OCI-M2 (cell line): ENCODE data around the gene SLC35A3.
"Not testable (repeated sequence)": the region's sequence is repeated elsewhere in the genome, so short reads cannot be mapped to it uniquely, and the experiment has no call there.

ENCODE experiments used
- DNase-seq: peaks from one replicate; lab custom pipeline; 2025; ENCODE audit not compliant: unreplicated experiment; lab: John Stamatoyannopoulos, UW

Gene SLC35A3

DNA sequence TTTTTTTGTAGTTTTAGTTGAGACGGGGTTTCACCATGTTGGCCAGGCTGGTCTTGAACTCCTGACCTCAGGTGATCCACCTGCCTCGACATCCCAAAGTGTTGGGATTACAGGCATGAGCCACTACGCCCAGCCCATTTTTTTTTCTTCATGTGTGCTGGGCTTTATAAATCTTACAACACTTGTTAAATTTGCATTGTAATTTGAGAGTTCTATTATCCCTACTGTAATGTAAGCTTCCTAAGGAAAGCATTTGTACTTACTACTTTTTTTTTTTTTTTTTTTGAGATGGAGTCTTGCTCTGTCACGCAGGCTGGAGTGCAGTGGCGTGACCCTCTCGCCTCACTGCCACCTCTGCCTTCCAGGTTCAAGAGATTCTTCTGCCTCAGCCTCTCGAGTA is 2.3 kb downstream of the SLC35A3 start:
- not testable (repeated sequence) for DNase-seq

GRCh38 chr1:99975529-99975928 is 5.7 kb downstream of the SLC35A3 start:
- no peak for DNase-seq

DNA sequence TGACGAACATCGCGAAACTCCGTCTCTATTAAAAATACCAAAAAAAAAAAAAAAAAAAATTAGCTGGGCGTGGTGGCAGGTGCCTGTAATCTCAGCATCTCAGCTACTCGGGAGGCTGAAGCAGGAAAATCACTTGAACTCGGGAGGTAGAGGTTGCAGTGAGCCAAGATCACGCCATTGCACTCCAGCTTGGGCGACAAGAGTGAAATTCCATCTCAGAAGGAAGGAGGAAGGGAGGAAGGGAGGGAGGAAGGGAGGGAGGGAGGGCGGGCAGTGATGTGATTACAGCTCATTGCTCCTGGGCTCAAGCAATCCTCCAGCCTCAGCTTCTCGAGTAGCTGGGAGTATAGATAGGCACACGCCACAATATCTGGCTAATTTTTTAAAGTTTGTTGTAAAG is 7.5 kb downstream of the SLC35A3 start:
- DNase-seq = not testable (repeated sequence)

DNA sequence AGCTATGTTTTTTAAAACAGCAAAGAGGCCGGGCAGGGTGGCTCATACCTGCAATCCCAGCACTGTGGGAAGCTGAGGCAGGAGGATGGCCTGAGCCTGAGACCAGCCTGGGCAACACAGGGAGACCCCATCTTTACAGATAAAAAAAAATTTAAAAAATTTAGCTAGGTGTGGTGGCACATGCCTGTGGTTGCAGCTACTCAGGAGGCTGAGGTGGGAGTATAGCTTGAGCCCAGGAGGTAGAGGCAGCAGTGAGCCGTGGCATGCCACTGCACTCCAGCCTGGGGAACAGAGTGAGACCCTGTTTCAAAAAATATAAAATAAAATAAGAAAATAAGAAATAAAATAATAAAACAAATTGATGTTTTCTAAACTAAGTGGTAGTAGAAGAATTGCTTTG is 8.4 kb downstream of the SLC35A3 start:
- no peak for DNase-seq

DNA sequence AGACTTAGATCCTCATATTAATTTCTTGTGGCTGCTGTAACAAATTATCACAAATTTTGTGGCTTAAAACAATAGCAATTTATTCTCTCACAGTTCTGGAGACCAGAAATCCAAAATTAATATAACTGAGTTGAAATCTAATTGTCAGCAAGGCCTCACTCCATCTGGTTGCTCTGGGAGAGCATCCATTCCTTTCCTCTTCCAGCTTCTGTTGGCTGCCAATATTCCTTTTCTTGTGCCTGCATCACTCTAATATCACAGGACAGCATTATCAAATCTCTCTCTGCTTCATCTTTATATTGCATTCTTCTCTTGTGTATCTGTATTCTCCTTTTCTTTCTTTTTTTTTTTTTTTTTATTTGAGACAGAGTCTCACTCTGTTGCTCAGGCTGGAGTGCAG is 9.3 kb downstream of the SLC35A3 start:
- no peak for DNase-seq

GRCh38 chr1:99980928-99981327 is 11.1 kb downstream of the SLC35A3 start:
- DNase-seq = no peak

GRCh38 chr1:99986656-99987225 is 16.9 kb downstream of the SLC35A3 start:
- DNase-seq = no peak

- no peak for DNase-seq
Observed at GRCh38 chr1:99988210-99988765, 18.5 kb downstream of the SLC35A3 start.

GRCh38 chr1:99992044-99992722 is 22.4 kb downstream of the SLC35A3 start:
- DNase-seq = no peak

DNA sequence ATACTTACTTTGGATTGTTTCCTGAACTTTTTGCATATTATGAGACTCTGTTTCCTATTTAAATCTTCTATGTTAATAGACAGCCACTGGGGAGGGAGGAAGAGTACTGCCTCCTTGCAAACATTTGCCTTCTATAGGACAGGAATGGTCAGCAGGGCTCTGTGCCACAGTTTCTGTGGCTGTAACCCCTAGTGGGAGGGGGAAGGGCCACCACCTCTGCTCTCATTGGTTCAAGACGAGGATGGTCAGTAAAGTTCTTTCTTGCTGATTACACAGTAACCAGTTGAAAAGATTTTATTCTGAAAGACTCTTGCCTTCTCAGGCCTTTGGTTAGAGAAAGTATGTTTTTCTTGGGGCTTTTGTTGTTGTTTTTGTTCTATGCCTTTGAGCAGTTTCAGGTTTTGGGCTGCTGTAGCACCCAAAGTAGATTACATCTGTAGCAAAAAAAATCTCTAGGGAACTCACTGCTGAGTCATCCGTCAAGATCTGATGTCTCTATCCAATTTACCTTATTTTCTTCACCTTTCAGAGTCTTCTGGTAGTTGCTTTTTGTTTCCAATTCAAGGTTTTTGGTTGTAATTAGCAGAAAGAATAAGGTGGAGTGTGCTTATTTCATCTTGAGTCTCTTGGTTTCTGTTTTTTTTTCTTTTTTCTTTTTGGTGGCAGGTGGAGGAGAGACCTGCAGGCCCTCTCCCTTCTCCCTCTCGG is 23.1 kb downstream of the SLC35A3 start:
- no peak for DNase-seq

- no peak for DNase-seq
Observed at GRCh38 chr1:99993468-99993845, 23.7 kb downstream of the SLC35A3 start.

- no peak for DNase-seq
Observed at GRCh38 chr1:99994496-99994895, 24.7 kb downstream of the SLC35A3 start.

DNA sequence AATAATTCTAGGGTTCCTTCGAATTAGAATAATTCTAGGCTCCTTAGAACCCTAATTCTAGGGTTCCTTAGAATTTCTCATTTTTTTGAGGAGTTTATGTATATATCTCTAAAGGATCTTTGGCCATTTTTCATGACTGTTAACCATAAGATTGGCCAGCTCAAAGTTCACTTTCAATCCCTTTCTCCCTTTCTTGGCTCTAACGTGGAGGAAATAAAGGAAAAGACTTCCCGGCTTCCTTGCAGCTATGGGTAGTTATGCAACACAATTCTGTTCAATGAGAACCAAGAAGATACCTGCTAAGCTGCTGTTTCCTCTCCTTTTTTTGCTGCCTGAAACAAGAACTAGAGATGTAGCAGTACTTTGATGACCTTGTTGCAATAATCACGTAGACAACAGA is 27.2 kb downstream of the SLC35A3 start:
- DNase-seq = no peak

- DNase-seq = no peak
Observed at GRCh38 chr1:100001462-100001861, 31.7 kb downstream of the SLC35A3 start.

- DNase-seq = no peak
Observed at GRCh38 chr1:100005424-100005823, 35.6 kb downstream of the SLC35A3 start.

GRCh38 chr1:100006688-100007087 is 36.9 kb downstream of the SLC35A3 start:
- no peak for DNase-seq

GRCh38 chr1:100009458-100009857 is 39.7 kb downstream of the SLC35A3 start:
- DNase-seq = no peak

- DNase-seq = no peak
Observed at GRCh38 chr1:100010804-100011203, 41.0 kb downstream of the SLC35A3 start.

GRCh38 chr1:100019220-100019619 is 49.4 kb downstream of the SLC35A3 start:
- no peak for DNase-seq

DNA sequence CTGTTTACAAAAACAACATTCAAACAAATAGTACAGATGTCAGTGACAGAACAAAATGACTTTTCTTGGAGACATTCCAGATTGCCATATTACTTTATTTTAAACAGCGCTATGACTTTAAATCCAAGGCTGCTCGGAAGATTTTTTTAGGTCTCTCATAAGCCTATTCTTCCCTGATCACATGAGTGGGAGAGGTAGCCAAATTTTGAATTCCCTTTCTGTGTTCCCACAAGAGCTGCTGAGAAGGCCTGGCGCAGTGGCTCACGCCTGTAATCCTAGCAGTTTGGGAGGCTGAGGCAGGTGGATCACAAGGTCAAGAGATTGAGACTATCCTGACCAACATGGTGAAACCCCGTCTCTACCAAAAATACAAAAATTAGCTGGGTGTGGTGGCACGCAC is 53.7 kb downstream of the SLC35A3 start:
- DNase-seq = no peak

GRCh38 chr1:100027212-100027611 is 57.4 kb downstream of the SLC35A3 start:
- DNase-seq = no peak

DNA sequence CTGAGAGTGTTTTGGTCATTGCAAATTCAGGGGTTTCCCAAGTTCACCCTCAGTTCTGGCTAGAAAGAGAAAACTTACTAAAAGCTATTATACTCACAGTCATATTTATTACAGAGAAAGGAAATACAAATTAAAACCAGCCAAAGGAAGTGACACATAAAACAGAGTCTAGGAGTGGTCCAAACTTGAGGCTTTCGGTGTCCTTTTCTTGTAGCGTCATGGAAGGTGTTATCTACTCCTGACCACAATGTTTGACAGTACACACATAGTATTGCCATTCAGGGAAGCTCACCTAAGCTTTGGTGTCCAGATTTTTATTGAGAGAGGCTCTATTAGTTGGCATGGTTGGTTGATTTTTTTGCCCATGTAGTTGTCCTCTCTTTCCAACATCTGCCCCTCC is 59.0 kb downstream of the SLC35A3 start:
- no peak for DNase-seq
